Measurements from ENCODE around the gene MYH14.

MYH14 gene

GRCh38 chr19:50175924-50176323 lies 27.5 kb upstream of the MYH14 start:
- peaks cover 7% of the 10 kb centered on the region for H3K9me3 ChIP-seq (replicated peaks; ENCODE audit: low read length)
- H3K4me3 ChIP-seq (ENCODE audit: low read length), result no peak overlapping the region
- H3K4me1 ChIP-seq (ENCODE audit: control insufficient read depth, insufficient read depth, low read length), result no peaks in the 10 kb centered on the region
- H3K9ac ChIP-seq (ENCODE audit: low read depth, low read length), result no peak overlapping the region
- H3K4me2 ChIP-seq (ENCODE audit: low read length), result no peak overlapping the region
- no peaks in the 10 kb centered on the region for H3K27me3 ChIP-seq (ENCODE audit: control insufficient read depth, insufficient read depth, low read length)
- no peaks in the 10 kb centered on the region for H3K36me3 ChIP-seq (ENCODE audit: insufficient read depth, low read length)

GRCh38 chr19:50176775-50177174 lies 26.6 kb upstream of the MYH14 start:
- no peak overlapping the region for H3K9ac ChIP-seq (ENCODE audit: low read depth, low read length)
- H3K9me3 ChIP-seq (replicated peaks; ENCODE audit: low read length), result peaks cover 7% of the 10 kb centered on the region
- H3K36me3 ChIP-seq (ENCODE audit: insufficient read depth, low read length), result no peaks in the 10 kb centered on the region
- H3K4me1 ChIP-seq (ENCODE audit: control insufficient read depth, insufficient read depth, low read length), result no peaks in the 10 kb centered on the region
- no peak overlapping the region for H3K4me3 ChIP-seq (ENCODE audit: low read length)
- no peak overlapping the region for H3K4me2 ChIP-seq (ENCODE audit: low read length)
- no peaks in the 10 kb centered on the region for H3K27me3 ChIP-seq (ENCODE audit: control insufficient read depth, insufficient read depth, low read length)

- Histone ChIP-seq H3K36me3 (ENCODE audit: insufficient read depth, low read length) (no peaks in the 10 kb centered on the region), H3K9me3 (replicated peaks; ENCODE audit: low read length) (peaks cover 7% of the 10 kb centered on the region), H3K4me2 (ENCODE audit: low read length) (no peak overlapping the region), H3K9ac (ENCODE audit: low read depth, low read length) (no peak overlapping the region), H3K4me1 (ENCODE audit: control insufficient read depth, insufficient read depth, low read length) (no peaks in the 10 kb centered on the region), H3K4me3 (ENCODE audit: low read length) (no peak overlapping the region), H3K27me3 (ENCODE audit: control insufficient read depth, insufficient read depth, low read length) (no peaks in the 10 kb centered on the region)
These were observed 25.1 kb upstream of the MYH14 start for GRCh38 chr19:50178320-50178719.

- H3K36me3 ChIP-seq (ENCODE audit: insufficient read depth, low read length), result no peaks in the 10 kb centered on the region
- peaks cover 7% of the 10 kb centered on the region for H3K9me3 ChIP-seq (replicated peaks; ENCODE audit: low read length)
- no peaks in the 10 kb centered on the region for H3K27me3 ChIP-seq (ENCODE audit: control insufficient read depth, insufficient read depth, low read length)
- H3K9ac ChIP-seq (ENCODE audit: low read depth, low read length), result no peak overlapping the region
- H3K4me2 ChIP-seq (ENCODE audit: low read length), result no peak overlapping the region
- H3K4me3 ChIP-seq (ENCODE audit: low read length), result no peak overlapping the region
- H3K4me1 ChIP-seq (ENCODE audit: control insufficient read depth, insufficient read depth, low read length), result no peaks in the 10 kb centered on the region
These were observed 24.4 kb upstream of the MYH14 start for GRCh38 chr19:50178859-50179537.

GRCh38 chr19:50181121-50181520 lies 22.3 kb upstream of the MYH14 start:
- H3K36me3 ChIP-seq (ENCODE audit: insufficient read depth, low read length), result no peaks in the 10 kb centered on the region
- no peaks in the 10 kb centered on the region for H3K27me3 ChIP-seq (ENCODE audit: control insufficient read depth, insufficient read depth, low read length)
- H3K9ac ChIP-seq (ENCODE audit: low read depth, low read length), result no peak overlapping the region
- H3K4me2 ChIP-seq (ENCODE audit: low read length), result no peak overlapping the region
- H3K4me3 ChIP-seq (ENCODE audit: low read length), result no peak overlapping the region
- H3K4me1 ChIP-seq (ENCODE audit: control insufficient read depth, insufficient read depth, low read length), result no peaks in the 10 kb centered on the region
- peaks cover under 1% of the 10 kb centered on the region for H3K9me3 ChIP-seq (replicated peaks; ENCODE audit: low read length)

GRCh38 chr19:50184196-50184595 lies 19.2 kb upstream of the MYH14 start:
- Histone ChIP-seq H3K4me2 (ENCODE audit: low read length) (no peak overlapping the region), H3K9ac (ENCODE audit: low read depth, low read length) (no peak overlapping the region), H3K27me3 (ENCODE audit: control insufficient read depth, insufficient read depth, low read length) (no peaks in the 10 kb centered on the region), H3K4me1 (ENCODE audit: control insufficient read depth, insufficient read depth, low read length) (no peaks in the 10 kb centered on the region), H3K9me3 (replicated peaks; ENCODE audit: low read length) (no peaks in the 10 kb centered on the region), H3K36me3 (ENCODE audit: insufficient read depth, low read length) (no peaks in the 10 kb centered on the region), H3K4me3 (ENCODE audit: low read length) (no peak overlapping the region)

GRCh38 chr19:50187937-50188336 lies 15.5 kb upstream of the MYH14 start:
- Histone ChIP-seq H3K9me3 (replicated peaks; ENCODE audit: low read length) (no peaks in the 10 kb centered on the region), H3K4me2 (ENCODE audit: low read length) (no peak overlapping the region), H3K4me3 (ENCODE audit: low read length) (no peak overlapping the region), H3K36me3 (ENCODE audit: insufficient read depth, low read length) (no peaks in the 10 kb centered on the region), H3K27me3 (ENCODE audit: control insufficient read depth, insufficient read depth, low read length) (no peaks in the 10 kb centered on the region), H3K4me1 (ENCODE audit: control insufficient read depth, insufficient read depth, low read length) (no peaks in the 10 kb centered on the region), H3K9ac (ENCODE audit: low read depth, low read length) (no peak overlapping the region)

GRCh38 chr19:50189331-50189730 lies 14.1 kb upstream of the MYH14 start:
- Histone ChIP-seq H3K9me3 (replicated peaks; ENCODE audit: low read length) (no peaks in the 10 kb centered on the region), H3K9ac (ENCODE audit: low read depth, low read length) (no peak overlapping the region), H3K27me3 (ENCODE audit: control insufficient read depth, insufficient read depth, low read length) (no peaks in the 10 kb centered on the region), H3K4me1 (ENCODE audit: control insufficient read depth, insufficient read depth, low read length) (no peaks in the 10 kb centered on the region), H3K4me2 (ENCODE audit: low read length) (no peak overlapping the region), H3K36me3 (ENCODE audit: insufficient read depth, low read length) (no peaks in the 10 kb centered on the region), H3K4me3 (ENCODE audit: low read length) (no peak overlapping the region)

- no peak overlapping the region for H3K9ac ChIP-seq (ENCODE audit: low read depth, low read length)
- H3K9me3 ChIP-seq (replicated peaks; ENCODE audit: low read length), result no peaks in the 10 kb centered on the region
- H3K36me3 ChIP-seq (ENCODE audit: insufficient read depth, low read length), result no peaks in the 10 kb centered on the region
- no peaks in the 10 kb centered on the region for H3K4me1 ChIP-seq (ENCODE audit: control insufficient read depth, insufficient read depth, low read length)
- no peaks in the 10 kb centered on the region for H3K27me3 ChIP-seq (ENCODE audit: control insufficient read depth, insufficient read depth, low read length)
- H3K4me2 ChIP-seq (ENCODE audit: low read length), result no peak overlapping the region
- no peak overlapping the region for H3K4me3 ChIP-seq (ENCODE audit: low read length)
These were observed 13.0 kb upstream of the MYH14 start for GRCh38 chr19:50190439-50190891.

GRCh38 chr19:50191216-50191615 lies 12.2 kb upstream of the MYH14 start:
- Histone ChIP-seq H3K36me3 (ENCODE audit: insufficient read depth, low read length) (no peaks in the 10 kb centered on the region), H3K4me1 (ENCODE audit: control insufficient read depth, insufficient read depth, low read length) (no peaks in the 10 kb centered on the region), H3K9me3 (replicated peaks; ENCODE audit: low read length) (no peaks in the 10 kb centered on the region), H3K4me3 (ENCODE audit: low read length) (no peak overlapping the region), H3K9ac (ENCODE audit: low read depth, low read length) (no peak overlapping the region), H3K4me2 (ENCODE audit: low read length) (no peak overlapping the region), H3K27me3 (ENCODE audit: control insufficient read depth, insufficient read depth, low read length) (no peaks in the 10 kb centered on the region)

GRCh38 chr19:50192463-50193211 lies 10.8 kb upstream of the MYH14 start:
- H3K9me3 ChIP-seq (replicated peaks; ENCODE audit: low read length), result peaks cover 3% of the 10 kb centered on the region
- no peak overlapping the region for H3K4me3 ChIP-seq (ENCODE audit: low read length)
- H3K9ac ChIP-seq (ENCODE audit: low read depth, low read length), result no peak overlapping the region
- H3K4me2 ChIP-seq (ENCODE audit: low read length), result no peak overlapping the region
- no peaks in the 10 kb centered on the region for H3K4me1 ChIP-seq (ENCODE audit: control insufficient read depth, insufficient read depth, low read length)
- no peaks in the 10 kb centered on the region for H3K27me3 ChIP-seq (ENCODE audit: control insufficient read depth, insufficient read depth, low read length)
- no peaks in the 10 kb centered on the region for H3K36me3 ChIP-seq (ENCODE audit: insufficient read depth, low read length)

- Histone ChIP-seq H3K27me3 (ENCODE audit: control insufficient read depth, insufficient read depth, low read length) (no peaks in the 10 kb centered on the region), H3K4me2 (ENCODE audit: low read length) (no peak overlapping the region), H3K9me3 (replicated peaks; ENCODE audit: low read length) (peaks cover 3% of the 10 kb centered on the region), H3K4me3 (ENCODE audit: low read length) (no peak overlapping the region), H3K36me3 (ENCODE audit: insufficient read depth, low read length) (no peaks in the 10 kb centered on the region), H3K4me1 (ENCODE audit: control insufficient read depth, insufficient read depth, low read length) (no peaks in the 10 kb centered on the region), H3K9ac (ENCODE audit: low read depth, low read length) (no peak overlapping the region)
These were observed 8.2 kb upstream of the MYH14 start for GRCh38 chr19:50195224-50195623.
